Measurements from ENCODE around the gene TDRD6.

The TDRD6 gene

GRCh38 chr6:46661483-46661882 lies 26.2 kb upstream of the TDRD6 start:
- H3K4me3 ChIP-seq (ENCODE audit: low read depth, low read length), result no peak overlapping the region
- TF ChIP-seq CTCF (IDR thresholded peaks at IDR 0.05; ENCODE audit: low read depth, low read length), result no peak

DNA sequence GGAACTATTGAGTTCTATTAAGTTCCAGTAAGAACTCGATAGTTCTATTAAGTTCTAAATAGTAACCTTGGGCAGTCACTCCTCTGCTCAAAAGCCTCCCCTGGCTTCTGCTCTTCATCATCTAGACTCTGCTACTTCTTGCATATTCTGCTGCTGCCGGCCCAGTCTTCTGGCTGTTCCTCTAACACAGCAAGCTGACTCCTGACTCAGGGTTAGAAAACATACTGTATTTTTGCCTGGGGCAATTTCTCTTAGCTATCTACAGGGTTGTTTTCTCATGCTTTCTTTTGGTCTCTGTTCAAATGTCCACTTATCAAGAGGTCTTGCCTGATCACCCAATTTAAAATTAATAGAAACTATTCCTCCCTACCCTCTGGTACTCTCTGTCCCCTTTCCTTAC lies 20.3 kb upstream of the TDRD6 start:
- no peak overlapping the region for H3K4me3 ChIP-seq (ENCODE audit: low read depth, low read length)

DNA sequence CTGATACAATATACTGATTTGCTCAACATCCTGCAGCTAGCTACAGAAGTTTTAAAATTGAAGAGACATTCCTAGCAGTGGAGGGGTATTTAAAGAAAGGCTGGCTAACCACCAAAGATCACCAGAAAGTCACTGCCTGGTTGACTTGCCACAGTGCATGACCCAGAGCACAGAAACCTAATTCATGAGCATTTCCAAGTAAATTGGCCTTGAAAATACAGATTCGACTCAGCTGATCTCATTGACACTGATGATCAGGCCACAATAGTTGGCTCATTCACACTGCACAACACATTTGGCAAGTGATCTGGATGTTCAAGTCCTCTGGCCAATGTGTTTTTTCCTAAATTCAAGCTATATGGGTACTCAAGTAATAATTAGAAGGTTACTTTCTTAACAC lies 13.3 kb upstream of the TDRD6 start:
- no peak for TF ChIP-seq CTCF (IDR thresholded peaks at IDR 0.05; ENCODE audit: low read depth, low read length)
- H3K4me3 ChIP-seq (ENCODE audit: low read depth, low read length), result no peak overlapping the region

More for the DNA sequence above, 20.3 kb upstream of the TDRD6 start:
- no peak for TF ChIP-seq CTCF (IDR thresholded peaks at IDR 0.05; ENCODE audit: low read depth, low read length)

GRCh38 chr6:46676604-46677313 lies 10.9 kb upstream of the TDRD6 start:
- TF ChIP-seq CTCF (IDR thresholded peaks at IDR 0.05; ENCODE audit: low read depth, low read length), result no peak

GRCh38 chr6:46677314-46677654 lies 10.4 kb upstream of the TDRD6 start:
- no peak overlapping the region for H3K4me3 ChIP-seq (ENCODE audit: low read depth, low read length)

More at GRCh38 chr6:46676604-46677313, 10.9 kb upstream of the TDRD6 start:
- no peak overlapping the region for H3K4me3 ChIP-seq (ENCODE audit: low read depth, low read length)

GRCh38 chr6:46684771-46685170 lies 2.9 kb upstream of the TDRD6 start:
- H3K4me3 ChIP-seq (ENCODE audit: low read depth, low read length), result no peak overlapping the region
- no peak for TF ChIP-seq CTCF (IDR thresholded peaks at IDR 0.05; ENCODE audit: low read depth, low read length)

More at GRCh38 chr6:46677314-46677654, 10.4 kb upstream of the TDRD6 start:
- TF ChIP-seq CTCF (IDR thresholded peaks at IDR 0.05; ENCODE audit: low read depth, low read length), result no peak

DNA sequence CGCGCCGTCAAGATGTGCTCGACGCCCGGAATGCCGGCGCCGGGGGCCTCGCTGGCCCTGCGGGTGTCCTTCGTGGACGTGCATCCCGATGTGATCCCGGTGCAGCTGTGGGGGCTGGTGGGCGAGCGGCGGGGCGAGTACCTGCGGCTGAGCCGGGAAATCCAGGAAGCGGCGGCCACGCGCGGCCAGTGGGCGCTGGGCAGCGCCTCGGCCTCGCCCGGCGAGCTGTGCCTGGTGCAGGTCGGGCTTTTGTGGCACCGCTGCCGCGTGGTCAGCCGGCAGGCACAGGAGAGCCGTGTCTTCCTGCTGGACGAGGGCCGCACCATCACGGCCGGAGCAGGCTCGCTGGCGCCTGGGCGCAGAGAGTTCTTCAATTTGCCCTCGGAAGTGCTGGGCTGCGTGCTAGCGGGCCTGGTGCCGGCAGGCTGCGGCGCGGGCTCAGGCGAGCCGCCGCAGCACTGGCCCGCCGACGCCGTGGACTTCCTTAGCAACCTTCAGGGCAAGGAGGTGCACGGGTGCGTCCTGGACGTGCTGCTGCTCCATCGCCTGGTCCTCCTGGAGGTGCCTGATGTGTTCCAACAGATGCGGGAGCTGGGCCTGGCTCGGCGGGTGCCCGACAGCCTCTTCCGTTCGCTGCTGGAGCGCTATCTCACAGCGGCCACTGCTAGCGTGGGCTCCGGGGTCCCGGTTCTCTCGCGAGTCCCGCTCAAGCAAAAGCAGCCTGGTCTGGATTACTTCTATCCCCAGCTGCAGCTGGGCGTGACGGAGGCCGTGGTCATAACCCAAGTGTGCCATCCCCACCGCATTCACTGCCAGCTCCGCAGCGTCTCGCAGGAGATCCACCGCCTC lies 656 bp downstream of the TDRD6 start:
- no peak overlapping the region for H3K4me3 ChIP-seq (ENCODE audit: low read depth, low read length)
- TF ChIP-seq CTCF (IDR thresholded peaks at IDR 0.05; ENCODE audit: low read depth, low read length), result no peak

Measured in WI38 (cell line).